ENCODE data around the gene CYP4X1.

- TF ChIP-seq EZH2phosphoT487 (IDR thresholded peaks at IDR 0.05; ENCODE audit: borderline replicate concordance, low read depth): no peak
- TF ChIP-seq POLR2AphosphoS5 (IDR thresholded peaks at IDR 0.05; ENCODE audit: low read depth, low read length): no peak
- TF ChIP-seq CTCF (IDR thresholded peaks at IDR 0.05): no peak
- TF ChIP-seq FOXJ3 (CRISPR knock-in tag; IDR thresholded peaks at IDR 0.05): no peak
- TF ChIP-seq PBX3 (IDR thresholded peaks at IDR 0.05): no peak
These were observed 40.2 kb upstream of the CYP4X1 start for GRCh38 chr1:46983166-46983829.
